ENCODE measurements around the gene NTN1.
A peak's percentile ranks its signal among the peaks of the same experiment; 100 is the strongest.

DNA sequence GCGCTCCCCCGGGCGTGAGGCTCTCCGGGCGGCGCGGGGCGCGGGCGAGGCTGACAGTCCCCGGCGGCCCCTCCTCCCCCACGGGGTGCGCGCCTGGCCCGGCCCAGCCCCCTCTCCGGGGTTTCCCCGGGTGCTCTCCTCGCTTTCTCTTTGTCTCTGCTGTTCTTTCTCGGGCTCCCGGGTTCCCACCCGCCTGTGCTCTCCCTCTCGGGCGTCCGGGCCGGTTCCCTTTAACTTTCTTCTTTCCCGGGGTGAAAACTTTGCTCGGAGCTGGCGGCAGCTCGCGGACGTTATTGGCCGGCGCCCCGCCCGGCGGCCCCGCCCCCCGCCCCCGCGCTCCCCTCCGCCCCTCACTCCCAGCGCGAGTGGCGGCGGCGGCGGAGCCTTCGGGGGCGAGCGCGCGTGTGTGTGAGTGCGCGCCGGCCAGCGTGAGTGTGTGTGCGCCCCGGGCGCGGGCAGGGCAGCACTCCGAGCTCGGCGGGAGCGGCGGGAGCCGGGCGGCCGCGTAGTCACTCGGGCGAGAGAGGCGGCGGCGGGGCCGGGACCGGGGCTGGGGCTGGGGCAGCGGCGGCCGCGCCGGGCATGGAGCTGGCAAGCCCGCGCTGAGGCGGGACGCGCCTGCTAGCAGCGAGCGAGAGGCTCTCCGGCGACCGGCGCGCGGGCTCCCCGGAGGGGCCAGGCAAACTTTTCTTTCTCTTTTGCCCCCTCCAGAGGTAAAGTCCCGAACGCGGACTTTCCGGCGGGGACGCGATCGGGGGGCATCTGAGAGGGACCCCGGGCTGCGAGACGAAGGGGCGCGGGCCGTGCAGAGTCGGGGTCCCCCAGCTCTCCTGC lies at the start of gene NTN1:
- TF ChIP-seq, protein P1, sequence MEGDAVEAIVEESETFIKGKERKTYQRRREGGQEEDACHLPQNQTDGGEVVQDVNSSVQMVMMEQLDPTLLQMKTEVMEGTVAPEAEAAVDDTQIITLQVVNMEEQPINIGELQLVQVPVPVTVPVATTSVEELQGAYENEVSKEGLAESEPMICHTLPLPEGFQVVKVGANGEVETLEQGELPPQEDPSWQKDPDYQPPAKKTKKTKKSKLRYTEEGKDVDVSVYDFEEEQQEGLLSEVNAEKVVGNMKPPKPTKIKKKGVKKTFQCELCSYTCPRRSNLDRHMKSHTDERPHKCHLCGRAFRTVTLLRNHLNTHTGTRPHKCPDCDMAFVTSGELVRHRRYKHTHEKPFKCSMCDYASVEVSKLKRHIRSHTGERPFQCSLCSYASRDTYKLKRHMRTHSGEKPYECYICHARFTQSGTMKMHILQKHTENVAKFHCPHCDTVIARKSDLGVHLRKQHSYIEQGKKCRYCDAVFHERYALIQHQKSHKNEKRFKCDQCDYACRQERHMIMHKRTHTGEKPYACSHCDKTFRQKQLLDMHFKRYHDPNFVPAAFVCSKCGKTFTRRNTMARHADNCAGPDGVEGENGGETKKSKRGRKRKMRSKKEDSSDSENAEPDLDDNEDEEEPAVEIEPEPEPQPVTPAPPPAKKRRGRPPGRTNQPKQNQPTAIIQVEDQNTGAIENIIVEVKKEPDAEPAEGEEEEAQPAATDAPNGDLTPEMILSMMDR (IDR thresholded peaks at IDR 0.05), result no peak
- TF ChIP-seq EP300 (IDR thresholded peaks at IDR 0.05) (peak in 1 of 2 donors; percentile 4), POLR2A (IDR thresholded peaks at IDR 0.05) (no peak)
